Astrocyte of the cerebellum (primary cell): ENCODE results near the gene TMEM167A.

Source experiments
- DNase-seq: peaks from one replicate; pipeline ENCODE4 v3.0.0-alpha.2; 2011; ENCODE audit warnings: low read depth
- H3K4me3 ChIP-seq: 2 replicates; pipeline ENCODE4 v1.5.1; 2011; ENCODE audit warnings: mild to moderate bottlenecking, low read depth, low read length, moderate library complexity
- in situ Hi-C: cut with HindIII; loops from 2 replicates; pipeline ENCODE4 v1.10.0; 2017; ENCODE audit warnings: low sequenced_read_pairs
- TF ChIP-seq, protein P1 (sequence below): IDR thresholded peaks from 2 replicates; pipeline ENCODE4 v1.5.1; 2012; ENCODE audit warnings: low read length, low read depth, moderate library complexity, mild to moderate bottlenecking; ENCODE audit errors: missing control alignments

TMEM167A gene

DNA sequence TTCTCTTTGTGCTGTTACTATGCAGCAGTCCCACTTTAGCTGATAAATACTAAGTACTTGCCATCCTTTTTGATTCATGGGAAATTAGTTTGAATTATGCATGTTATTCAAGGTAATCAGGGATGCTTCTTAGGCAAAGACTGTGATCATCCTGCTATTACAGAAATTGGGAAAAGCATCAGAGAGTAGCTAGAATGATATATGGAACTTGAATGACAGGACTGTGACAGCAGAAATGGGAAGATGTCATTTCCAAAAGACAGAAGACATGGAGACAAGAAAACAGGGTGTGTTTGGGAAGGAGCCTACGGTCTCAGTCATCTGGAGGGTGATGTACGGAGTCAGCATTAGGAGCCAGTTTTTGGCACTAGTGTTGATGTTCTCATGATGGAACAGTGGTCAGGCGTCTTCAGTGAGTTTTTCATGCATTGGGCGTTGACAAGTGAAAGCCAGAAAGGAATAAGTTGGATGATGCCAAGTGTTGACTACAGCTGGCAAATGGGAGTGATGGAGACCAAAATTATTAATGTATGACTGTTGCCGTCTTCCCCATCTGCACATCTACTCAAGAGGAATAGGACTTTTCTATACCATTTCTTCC is 70.4 kb downstream of the TMEM167A start:
- H3K4me3 ChIP-seq: no peak overlapping the region
- in situ Hi-C loops: no loop called here
- no peak for DNase-seq
- TF ChIP-seq, protein P1, sequence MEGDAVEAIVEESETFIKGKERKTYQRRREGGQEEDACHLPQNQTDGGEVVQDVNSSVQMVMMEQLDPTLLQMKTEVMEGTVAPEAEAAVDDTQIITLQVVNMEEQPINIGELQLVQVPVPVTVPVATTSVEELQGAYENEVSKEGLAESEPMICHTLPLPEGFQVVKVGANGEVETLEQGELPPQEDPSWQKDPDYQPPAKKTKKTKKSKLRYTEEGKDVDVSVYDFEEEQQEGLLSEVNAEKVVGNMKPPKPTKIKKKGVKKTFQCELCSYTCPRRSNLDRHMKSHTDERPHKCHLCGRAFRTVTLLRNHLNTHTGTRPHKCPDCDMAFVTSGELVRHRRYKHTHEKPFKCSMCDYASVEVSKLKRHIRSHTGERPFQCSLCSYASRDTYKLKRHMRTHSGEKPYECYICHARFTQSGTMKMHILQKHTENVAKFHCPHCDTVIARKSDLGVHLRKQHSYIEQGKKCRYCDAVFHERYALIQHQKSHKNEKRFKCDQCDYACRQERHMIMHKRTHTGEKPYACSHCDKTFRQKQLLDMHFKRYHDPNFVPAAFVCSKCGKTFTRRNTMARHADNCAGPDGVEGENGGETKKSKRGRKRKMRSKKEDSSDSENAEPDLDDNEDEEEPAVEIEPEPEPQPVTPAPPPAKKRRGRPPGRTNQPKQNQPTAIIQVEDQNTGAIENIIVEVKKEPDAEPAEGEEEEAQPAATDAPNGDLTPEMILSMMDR: no peak

DNA sequence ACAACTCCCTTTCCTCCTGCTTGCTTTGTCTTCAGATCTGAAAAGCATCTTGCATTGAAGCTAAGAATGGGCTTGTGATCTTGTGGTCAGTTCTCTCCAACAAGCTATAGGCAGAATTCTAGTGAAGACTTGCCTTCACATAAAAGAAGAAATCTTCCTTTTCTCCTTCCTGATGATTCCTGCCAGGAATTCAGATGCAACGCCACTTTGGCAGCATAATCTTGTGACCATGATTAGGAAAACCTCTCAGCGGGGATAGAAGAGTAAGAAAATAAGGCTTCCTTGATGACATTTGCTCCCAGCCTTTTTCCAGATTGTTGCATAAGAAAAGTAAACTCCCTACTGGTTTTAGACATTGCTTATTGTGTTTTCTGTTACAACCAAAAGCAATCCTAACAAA is 73.4 kb downstream of the TMEM167A start:
- TF ChIP-seq, protein P1: no peak
- no peak overlapping the region for H3K4me3 ChIP-seq
- in situ Hi-C loops: no loop called here
- no peak for DNase-seq
